Lower lobe of right lung (tissue), 2 donors: Measurements from ENCODE around the gene OMP. TPM values are rescaled to one million over a fixed set of nuclear protein-coding genes. Genes with fewer than 3 reads are reported as not detected.

Source experiments
- ATAC-seq, 2 donors: fragments of 200-7000 bp; cut with Tn5 transposase; one replicate each; pipeline ENCODE4 v1.9.1; 2020 to 2022; ENCODE audit warnings: mild to moderate bottlenecking in 2 of 2, moderate library complexity in 2 of 2
- DNase-seq: peaks from one replicate; pipeline ENCODE4 v3.0.0-alpha.2; 2020
- H3K27ac ChIP-seq: fragments of 200-600 bp; one replicate; pipeline ENCODE4 v1.8.0; 2022
- H3K27me3 ChIP-seq: fragments of 200-600 bp; one replicate; pipeline ENCODE4 v1.8.0; 2022; ENCODE audit warnings: low read depth
- H3K36me3 ChIP-seq: fragments of 200-600 bp; one replicate; pipeline ENCODE4 v1.8.0; 2022; ENCODE audit warnings: mild to moderate bottlenecking
- H3K4me1 ChIP-seq: fragments of 200-600 bp; one replicate; pipeline ENCODE4 v1.8.0; 2022
- H3K4me3 ChIP-seq: fragments of 200-600 bp; one replicate; pipeline ENCODE4 v1.8.0; 2022; ENCODE audit warnings: mild to moderate bottlenecking
- H3K9me3 ChIP-seq: fragments of 200-600 bp; one replicate; pipeline ENCODE4 v1.8.0; 2022
- intact Hi-C: fragments of 100-400 bp; cut with DNase I; formaldehyde crosslinking; loops from one replicate; pipeline ENCODE4 v1.11.0; 2022
- total RNA-seq: library from RNA; stranded (reverse); fragmentation: NEBNext Ultra II Directional; extraction: Animal tissue kit (Norgen Biotek cat#: 25700); gene quantifications from one replicate; pipeline ENCODE4 v1.2.1, GENCODE V29; 2021
- TF ChIP-seq, protein P1 (sequence below): fragments of 200-600 bp; IDR thresholded peaks from one replicate; pipeline ENCODE4 v1.8.0; 2022; ENCODE audit warnings: antibody characterized with exemption, mild to moderate bottlenecking
- donor health status: DM: no; HTN: yes; CAD: no; lungs with severe emphysema.

Gene OMP
- total RNA-seq, 1 donor from 2014 or later: not detected

DNA sequence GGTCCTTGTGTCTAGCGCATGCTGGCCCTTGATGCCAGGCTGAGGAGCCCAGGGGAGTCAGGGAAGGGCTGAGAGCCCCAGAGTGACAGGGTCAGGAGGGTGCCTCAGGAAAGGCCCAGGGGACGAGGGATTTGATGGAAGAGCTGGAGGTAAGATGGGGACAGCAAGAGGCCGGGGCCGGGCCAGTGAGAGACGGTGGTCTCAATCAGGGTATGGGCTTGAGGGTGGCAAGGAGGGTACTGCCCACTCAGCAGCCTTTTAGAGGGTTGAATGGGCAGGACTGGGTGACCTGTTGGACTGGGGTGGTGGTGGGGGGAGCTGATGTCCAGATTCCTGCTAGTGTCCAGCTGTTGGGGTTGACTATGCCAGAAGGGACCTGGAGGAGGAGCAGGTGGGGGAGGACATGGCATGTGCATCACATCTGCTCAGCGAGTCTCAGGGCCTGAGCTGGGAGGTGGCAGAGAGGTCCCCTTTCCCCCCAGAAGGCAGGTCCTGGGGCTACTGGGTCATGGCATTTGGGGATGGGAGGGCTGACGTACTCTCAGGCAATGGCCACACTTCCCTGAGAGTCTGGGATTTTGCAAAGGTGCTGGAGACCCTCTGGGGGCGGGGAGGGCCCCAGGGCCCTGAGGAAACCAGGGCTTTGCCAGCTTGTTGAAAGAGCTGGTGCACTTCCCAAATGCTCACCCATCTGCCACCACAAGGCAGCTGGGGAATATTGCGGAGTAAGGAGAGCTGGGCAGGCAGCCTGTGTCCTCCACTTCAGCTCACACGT lies 43.8 kb downstream of the OMP start:
- TF ChIP-seq, protein P1, sequence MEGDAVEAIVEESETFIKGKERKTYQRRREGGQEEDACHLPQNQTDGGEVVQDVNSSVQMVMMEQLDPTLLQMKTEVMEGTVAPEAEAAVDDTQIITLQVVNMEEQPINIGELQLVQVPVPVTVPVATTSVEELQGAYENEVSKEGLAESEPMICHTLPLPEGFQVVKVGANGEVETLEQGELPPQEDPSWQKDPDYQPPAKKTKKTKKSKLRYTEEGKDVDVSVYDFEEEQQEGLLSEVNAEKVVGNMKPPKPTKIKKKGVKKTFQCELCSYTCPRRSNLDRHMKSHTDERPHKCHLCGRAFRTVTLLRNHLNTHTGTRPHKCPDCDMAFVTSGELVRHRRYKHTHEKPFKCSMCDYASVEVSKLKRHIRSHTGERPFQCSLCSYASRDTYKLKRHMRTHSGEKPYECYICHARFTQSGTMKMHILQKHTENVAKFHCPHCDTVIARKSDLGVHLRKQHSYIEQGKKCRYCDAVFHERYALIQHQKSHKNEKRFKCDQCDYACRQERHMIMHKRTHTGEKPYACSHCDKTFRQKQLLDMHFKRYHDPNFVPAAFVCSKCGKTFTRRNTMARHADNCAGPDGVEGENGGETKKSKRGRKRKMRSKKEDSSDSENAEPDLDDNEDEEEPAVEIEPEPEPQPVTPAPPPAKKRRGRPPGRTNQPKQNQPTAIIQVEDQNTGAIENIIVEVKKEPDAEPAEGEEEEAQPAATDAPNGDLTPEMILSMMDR: no peak
- intact Hi-C loops: no loop called here
- DNase-seq (no peak), ATAC-seq (no peak)
- H3K36me3 ChIP-seq: no peaks in the 10 kb centered on the region
- H3K27me3 ChIP-seq: peaks cover 7% of the 10 kb centered on the region
- H3K4me1 ChIP-seq: no peaks in the 10 kb centered on the region
- no peak overlapping the region for H3K27ac ChIP-seq
- no peak overlapping the region for H3K4me3 ChIP-seq
- no peaks in the 10 kb centered on the region for H3K9me3 ChIP-seq

DNA sequence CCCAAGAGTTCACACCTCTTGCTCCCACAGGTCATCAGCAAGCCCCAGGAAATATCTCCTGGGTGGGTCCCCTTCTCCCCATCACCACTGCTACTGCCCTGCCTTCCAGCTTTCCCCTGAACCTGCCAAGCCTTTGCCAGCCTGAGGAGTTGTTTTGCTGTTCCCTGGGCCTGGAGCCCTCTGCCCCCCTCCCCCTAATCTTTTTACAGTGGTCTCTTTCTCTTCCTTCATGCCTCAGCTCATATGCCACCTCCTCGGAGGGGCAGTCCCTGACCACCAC lies 44.3 kb downstream of the OMP start:
- H3K36me3 ChIP-seq: no peaks in the 10 kb centered on the region
- H3K9me3 ChIP-seq: no peaks in the 10 kb centered on the region
- ATAC-seq (no peak), DNase-seq (no peak)
- intact Hi-C loops: no loop called here
- TF ChIP-seq, protein P1: no peak
- no peak overlapping the region for H3K4me3 ChIP-seq
- H3K27ac ChIP-seq: no peak overlapping the region
- peaks cover 7% of the 10 kb centered on the region for H3K27me3 ChIP-seq
- no peaks in the 10 kb centered on the region for H3K4me1 ChIP-seq

DNA sequence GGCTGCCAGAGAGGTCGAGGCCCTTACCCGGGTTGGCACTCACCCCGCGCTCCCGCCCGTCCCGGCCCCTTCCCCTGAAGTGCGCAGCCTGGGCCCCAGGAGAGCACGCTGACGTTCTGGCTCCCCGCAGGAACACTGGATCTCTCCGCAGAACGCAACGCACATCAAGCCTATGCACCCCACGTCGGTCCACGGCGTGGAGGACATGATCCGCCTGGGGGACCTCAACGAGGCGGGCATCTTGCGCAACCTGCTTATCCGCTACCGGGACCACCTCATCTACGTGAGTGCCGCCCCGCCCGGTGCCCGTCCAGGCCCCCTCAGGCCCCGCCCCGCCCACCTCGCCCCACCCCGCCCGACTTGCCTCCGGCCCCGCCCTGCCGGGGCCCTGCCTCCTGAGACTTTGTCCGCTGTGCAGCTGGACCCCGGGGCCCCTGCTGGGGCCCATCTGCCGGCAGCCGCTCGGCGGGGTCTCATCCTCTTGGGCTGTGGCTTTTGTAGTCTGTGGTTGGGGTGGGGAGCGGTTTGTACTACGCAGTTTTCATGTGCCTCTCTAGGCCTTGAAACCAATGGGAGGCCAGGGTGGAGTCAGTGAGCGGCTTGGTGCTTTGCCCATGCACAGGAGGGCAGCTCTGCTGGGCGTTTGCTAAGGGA lies 45.2 kb downstream of the OMP start:
- DNase-seq (peak; percentile 49), ATAC-seq (peak; percentile 53 to 54)
- intact Hi-C loops: no loop called here
- H3K27me3 ChIP-seq: peaks cover 7% of the 10 kb centered on the region
- TF ChIP-seq, protein P1: no peak
- no peaks in the 10 kb centered on the region for H3K4me1 ChIP-seq
- H3K27ac ChIP-seq: no peak overlapping the region
- H3K36me3 ChIP-seq: no peaks in the 10 kb centered on the region
- H3K4me3 ChIP-seq: peak overlapping the region; percentile 39
- H3K9me3 ChIP-seq: no peaks in the 10 kb centered on the region

DNA sequence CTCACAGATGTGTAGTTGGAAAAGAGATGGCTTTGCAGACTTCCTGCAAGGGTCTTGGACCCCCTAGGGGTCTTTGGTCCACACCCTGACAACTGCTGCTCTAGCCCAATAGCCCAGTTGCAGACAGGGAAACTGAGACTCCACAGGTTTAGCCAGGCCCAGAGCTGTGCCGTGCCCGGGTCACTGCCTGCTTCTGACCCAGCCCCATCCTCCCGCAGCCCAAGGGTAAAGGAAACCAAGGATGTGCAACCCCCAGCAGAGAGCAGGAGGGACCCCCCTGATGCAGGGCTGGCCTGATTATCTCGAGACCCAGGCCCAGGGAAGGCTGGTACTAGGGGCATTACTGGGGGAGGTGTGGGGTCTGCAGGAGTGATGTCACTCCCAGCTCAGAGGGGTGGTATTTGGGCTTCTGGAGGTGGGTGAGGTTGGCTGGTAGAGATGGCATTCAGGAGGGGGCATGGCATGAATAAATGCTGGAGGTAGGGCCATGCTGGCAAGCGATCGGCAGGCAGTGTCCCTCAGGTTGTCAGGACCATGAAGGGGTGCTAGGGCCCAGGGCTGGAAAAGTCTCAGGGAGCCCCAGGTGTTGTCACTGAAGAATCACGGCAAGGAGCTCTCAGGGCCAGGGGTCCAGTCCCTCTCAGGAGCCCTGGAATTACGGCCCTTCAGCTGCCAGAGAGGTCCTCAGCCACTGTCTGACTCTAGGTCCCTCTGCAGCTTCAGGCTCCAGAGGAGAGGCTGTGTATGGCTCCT lies 46.5 kb downstream of the OMP start:
- Histone ChIP-seq H3K9me3 (no peaks in the 10 kb centered on the region), H3K36me3 (no peaks in the 10 kb centered on the region), H3K4me3 (no peak overlapping the region), H3K27ac (no peak overlapping the region), H3K4me1 (no peaks in the 10 kb centered on the region), H3K27me3 (peaks cover 7% of the 10 kb centered on the region)
- intact Hi-C loops: no loop called here
- DNase-seq (no peak), ATAC-seq (no peak)
- TF ChIP-seq, protein P1: no peak

DNA sequence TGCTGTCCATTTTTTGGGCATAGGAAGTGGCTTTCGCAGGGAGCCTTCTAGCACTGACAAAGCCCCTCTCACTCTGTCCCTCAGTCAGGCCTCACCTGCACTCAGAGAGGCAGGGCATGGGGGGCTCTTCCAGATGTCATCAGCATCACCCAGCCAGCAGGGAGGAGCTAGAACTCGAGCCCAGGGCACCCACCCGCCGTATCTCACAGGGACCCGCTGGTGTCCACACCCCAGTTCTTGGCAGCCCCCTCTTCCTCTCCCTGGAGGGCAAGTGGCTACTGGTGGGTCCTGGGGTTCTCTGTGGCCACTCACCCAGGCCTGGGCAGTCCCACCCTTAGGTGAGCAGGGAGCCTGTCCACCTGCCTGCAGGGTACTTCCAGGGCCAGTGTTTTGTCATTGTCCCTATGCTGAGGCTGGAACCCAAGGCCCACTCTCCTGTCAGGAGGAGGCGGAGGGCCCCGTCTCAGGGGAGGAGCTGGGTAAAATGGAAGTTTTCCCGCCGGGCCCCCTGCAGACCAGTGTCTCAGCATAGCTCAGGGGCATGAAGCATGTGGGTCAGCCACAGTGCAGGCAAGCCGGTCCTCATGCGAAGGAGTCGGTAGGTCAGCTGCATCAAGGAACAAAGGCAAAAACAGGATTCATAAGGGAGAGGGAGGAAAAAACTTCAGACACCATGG lies 47.2 kb downstream of the OMP start:
- intact Hi-C loops: no loop called here
- H3K36me3 ChIP-seq: no peaks in the 10 kb centered on the region
- DNase-seq: peak; percentile 36
- H3K4me1 ChIP-seq: no peaks in the 10 kb centered on the region
- ATAC-seq: no peak
- H3K4me3 ChIP-seq: no peak overlapping the region
- H3K27me3 ChIP-seq: peaks cover 7% of the 10 kb centered on the region
- no peaks in the 10 kb centered on the region for H3K9me3 ChIP-seq
- H3K27ac ChIP-seq: no peak overlapping the region
- TF ChIP-seq, protein P1: no peak
